Hair follicle dermal papilla cell (primary cell): ENCODE results near the gene KDM6B. TPM values are rescaled to one million over a fixed set of nuclear protein-coding genes. Genes with fewer than 3 reads are reported as not detected.

Experiments used
- total RNA-seq: library from RNA; depleted of rRNA; stranded (reverse); fragments of >200 nt; gene quantifications from 2 replicates; pipeline ENCODE4 v1.2.3, GENCODE V29; 2012

The KDM6B gene, protein sequence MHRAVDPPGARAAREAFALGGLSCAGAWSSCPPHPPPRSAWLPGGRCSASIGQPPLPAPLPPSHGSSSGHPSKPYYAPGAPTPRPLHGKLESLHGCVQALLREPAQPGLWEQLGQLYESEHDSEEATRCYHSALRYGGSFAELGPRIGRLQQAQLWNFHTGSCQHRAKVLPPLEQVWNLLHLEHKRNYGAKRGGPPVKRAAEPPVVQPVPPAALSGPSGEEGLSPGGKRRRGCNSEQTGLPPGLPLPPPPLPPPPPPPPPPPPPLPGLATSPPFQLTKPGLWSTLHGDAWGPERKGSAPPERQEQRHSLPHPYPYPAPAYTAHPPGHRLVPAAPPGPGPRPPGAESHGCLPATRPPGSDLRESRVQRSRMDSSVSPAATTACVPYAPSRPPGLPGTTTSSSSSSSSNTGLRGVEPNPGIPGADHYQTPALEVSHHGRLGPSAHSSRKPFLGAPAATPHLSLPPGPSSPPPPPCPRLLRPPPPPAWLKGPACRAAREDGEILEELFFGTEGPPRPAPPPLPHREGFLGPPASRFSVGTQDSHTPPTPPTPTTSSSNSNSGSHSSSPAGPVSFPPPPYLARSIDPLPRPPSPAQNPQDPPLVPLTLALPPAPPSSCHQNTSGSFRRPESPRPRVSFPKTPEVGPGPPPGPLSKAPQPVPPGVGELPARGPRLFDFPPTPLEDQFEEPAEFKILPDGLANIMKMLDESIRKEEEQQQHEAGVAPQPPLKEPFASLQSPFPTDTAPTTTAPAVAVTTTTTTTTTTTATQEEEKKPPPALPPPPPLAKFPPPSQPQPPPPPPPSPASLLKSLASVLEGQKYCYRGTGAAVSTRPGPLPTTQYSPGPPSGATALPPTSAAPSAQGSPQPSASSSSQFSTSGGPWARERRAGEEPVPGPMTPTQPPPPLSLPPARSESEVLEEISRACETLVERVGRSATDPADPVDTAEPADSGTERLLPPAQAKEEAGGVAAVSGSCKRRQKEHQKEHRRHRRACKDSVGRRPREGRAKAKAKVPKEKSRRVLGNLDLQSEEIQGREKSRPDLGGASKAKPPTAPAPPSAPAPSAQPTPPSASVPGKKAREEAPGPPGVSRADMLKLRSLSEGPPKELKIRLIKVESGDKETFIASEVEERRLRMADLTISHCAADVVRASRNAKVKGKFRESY (N-terminal part only)
- 7.7 and 10.7 TPM in 2 replicates for total RNA-seq

DNA sequence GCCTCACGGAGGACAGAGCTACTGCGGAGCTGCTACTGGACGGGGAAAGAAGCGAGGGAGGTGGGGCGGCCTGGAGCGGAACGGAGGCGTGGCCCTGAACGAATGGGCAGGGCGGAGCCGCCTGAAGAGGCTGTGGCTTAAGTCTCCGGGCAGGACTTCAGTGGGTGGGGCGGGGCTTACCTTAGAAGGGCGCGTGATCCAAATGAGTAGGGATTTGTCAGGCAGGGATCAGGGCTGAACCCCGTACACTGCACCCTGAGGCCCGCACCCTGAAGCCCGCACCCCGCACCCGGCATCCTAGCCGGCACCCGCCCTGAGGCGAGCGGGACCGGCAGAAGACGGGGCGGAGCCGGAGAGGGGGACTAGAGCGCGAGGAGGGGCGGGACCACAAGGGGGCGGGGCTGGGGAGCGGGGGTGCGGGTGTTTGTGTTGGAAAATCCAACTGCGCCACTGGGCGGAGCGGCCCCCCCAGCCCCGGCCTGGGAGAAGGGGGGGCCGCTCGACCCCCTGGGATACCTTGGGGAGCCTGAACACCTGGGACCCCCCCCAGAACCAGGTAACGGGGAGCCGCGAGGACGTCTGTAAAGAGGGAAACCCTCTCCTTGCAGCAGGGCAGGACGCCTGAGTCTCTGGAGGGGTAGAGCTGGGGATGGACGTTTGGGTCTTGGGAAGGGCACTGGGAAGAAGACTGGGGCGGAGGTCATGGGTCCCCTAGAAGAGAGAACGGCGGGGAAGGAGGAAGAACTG, at the start of gene KDM6B:
Gene KDM6B, plus strand, starts transcription at position 423 of the 747 bp plus-strand sequence. CDS start 11,338 bp downstream, outside the sequence.

DNA sequence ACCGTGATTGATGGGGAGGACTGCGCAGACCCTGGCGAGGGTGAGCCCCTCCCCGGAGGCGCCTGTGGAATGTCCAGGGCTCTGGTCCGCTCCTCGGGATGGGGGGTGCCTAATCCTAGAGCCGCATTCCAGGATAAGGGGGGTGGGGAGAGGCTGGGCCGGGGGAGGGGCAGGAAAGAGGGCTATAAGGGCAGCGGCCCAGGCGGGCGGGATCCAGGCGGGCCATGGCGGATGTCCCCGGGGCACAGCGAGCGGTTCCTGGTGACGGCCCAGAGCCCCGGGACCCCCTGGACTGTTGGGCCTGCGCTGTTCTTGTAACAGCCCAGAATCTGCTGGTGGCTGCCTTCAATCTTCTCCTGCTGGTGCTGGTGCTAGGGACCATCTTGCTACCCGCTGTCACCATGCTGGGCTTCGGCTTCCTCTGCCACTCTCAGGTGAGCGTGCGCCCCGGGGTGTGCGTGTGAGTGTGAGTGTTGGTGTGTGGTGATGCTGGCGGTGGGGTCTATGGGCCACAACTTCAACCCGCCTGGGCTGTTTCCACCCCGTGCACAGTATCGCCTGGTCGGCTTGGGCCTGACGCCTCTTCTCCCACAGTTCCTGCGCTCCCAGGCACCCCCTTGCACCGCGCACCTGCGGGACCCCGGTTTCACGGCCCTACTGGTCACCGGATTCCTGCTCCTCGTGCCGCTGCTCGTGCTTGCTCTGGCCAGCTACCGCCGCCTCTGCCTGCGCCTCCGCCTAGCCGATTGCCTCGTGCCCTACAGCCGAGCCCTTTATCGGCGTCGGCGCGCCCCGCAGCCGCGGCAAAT, 21.0 kb downstream of the KDM6B start, which contains the start of gene TMEM88:
Gene TMEM88, plus strand, starts transcription at position 216 of the 809 bp plus-strand sequence. Its CDS starts 9 bp downstream, at position 225.

DNA sequence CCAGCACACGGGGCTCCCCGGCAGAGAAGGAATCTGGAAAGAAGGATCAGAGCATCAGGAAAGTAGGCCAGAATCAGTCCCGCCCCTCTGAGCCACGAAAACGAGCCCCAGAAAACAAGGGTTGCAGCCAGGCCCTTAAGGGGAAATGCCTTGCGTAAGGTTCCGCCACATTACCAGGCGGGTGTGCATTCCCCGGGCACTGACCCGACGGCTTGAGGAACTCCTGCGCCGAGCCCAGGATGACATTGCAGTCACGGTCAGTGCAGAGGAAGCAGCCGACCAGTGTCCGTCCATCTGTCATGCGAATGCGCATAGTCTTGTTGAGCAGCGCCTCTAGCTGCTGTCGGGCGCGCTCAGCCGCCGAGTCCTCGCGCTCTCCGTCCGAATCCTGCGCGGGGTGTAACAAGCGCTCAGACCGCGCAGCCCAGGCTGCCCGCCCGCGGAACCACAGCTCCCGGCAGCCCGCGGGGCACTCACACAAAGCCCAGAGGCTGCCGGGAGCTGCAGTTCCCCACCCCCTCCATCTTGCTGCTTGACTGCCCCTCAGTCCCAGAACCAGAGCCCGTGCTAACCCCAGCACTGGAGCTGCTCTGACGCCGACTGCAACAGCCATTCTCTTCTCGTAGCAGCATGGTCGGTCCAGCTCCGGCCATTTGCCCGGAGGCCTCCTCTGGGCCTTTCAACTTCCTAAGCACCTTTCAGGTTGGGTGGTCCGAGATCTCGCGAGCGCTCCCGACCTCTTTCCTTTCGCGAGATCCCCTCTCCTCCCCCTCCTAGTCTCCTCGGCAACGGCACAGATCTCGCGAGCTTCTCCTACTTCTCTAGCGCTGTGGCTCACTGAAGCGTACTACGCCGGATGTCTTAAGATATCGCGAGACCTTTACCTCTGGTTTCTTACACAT, 23.0 kb downstream of the KDM6B start, which contains the start of gene NAA38:
Gene NAA38, minus strand, starts transcription at position 749 of the 902 bp plus-strand sequence. Its CDS starts 96 bp downstream, at position 653.

DNA sequence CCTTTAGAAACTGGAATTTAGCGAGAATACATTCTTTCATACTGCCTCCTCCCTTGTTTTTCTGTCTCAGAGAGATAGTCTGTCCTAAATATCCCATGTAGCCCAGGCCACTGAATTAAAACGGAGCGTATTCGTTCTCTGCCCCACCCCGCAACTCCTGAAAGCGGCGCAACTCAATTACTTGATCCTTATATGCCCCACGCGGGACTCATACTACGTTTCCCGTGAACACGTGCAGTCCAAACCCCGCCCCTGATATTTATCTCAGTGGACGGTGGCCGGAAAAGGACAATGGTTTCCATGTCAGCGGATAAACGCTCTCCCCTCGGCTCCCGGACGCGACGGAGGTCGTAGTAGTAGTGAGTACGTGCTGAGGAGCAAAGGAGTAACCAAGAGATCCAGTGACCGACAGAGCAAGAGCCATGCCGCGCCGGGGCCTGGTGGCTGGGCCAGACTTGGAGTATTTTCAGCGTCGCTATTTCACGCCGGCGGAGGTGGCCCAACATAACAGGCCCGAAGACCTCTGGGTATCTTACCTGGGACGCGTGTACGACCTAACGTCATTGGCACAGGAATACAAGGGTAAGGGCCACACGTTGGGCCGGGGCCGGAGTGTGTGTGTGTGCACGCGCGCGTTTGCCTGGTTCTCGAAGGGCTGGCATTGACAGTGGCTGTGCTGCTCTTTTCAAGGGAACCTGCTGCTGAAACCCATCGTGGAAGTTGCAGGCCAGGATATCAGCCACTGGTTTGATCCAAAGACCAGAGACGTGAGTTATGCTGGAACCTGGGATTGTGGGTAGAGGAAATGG, 23.9 kb downstream of the KDM6B start, which contains the start of gene CYB5D1:
Gene CYB5D1, plus strand, starts transcription at position 291 of the 809 bp plus-strand sequence. Its CDS starts 132 bp downstream, at position 423.

Other genes starting within 250 kb of the KDM6B start
- 0.12 and 0.49 TPM in 2 replicates for gene SOX15, start 244.1 kb upstream of the KDM6B start, total RNA-seq
- gene FXR2, start 219.3 kb upstream of the KDM6B start, total RNA-seq: 49.2 and 51.1 TPM in 2 replicates
- gene SAT2, start 206.4 kb upstream of the KDM6B start, total RNA-seq: 29.0 and 39.6 TPM in 2 replicates
- 0.36 TPM in 1 of 2 replicates, not detected in the other for gene SHBG, start 204.1 kb upstream of the KDM6B start, total RNA-seq
- gene ATP1B2, start 183.3 kb upstream of the KDM6B start, total RNA-seq: not detected in 2 replicates
- gene TP53, start 146.7 kb upstream of the KDM6B start, total RNA-seq: 62.7 and 67.7 TPM in 2 replicates
- 2.8 and 3.8 TPM in 2 replicates for gene WRAP53, start 145.7 kb upstream of the KDM6B start, total RNA-seq
- 3.2 and 5.2 TPM in 2 replicates for gene EFNB3, start 129.0 kb upstream of the KDM6B start, total RNA-seq
- 0.12 and 0.16 TPM in 2 replicates for gene DNAH2, start 116.5 kb upstream of the KDM6B start, total RNA-seq
- gene TMEM88, start 20.8 kb downstream of the KDM6B start, total RNA-seq: 0.16 and 0.24 TPM in 2 replicates
- 25.2 and 27.8 TPM in 2 replicates for gene NAA38, start 23.3 kb downstream of the KDM6B start, total RNA-seq
- 10.7 and 12.8 TPM in 2 replicates for gene CYB5D1, start 23.8 kb downstream of the KDM6B start, total RNA-seq
- 114 and 141 TPM in 2 replicates for gene CHD3, start 54.6 kb downstream of the KDM6B start, total RNA-seq
- 1.3 and 4.2 TPM in 2 replicates for gene RNF227, start 82.1 kb downstream of the KDM6B start, total RNA-seq
- 0.49 and 1.6 TPM in 2 replicates for gene KCNAB3, start 95.6 kb downstream of the KDM6B start, total RNA-seq
- gene TRAPPC1, start 97.7 kb downstream of the KDM6B start, total RNA-seq: 39.1 and 42.9 TPM in 2 replicates
- 22.2 and 23.3 TPM in 2 replicates for gene CNTROB, start 98.0 kb downstream of the KDM6B start, total RNA-seq
- not detected in 2 replicates for gene GUCY2D, start 168.4 kb downstream of the KDM6B start, total RNA-seq
- not detected in 2 replicates for gene ALOX15B, start 204.8 kb downstream of the KDM6B start, total RNA-seq